Ecto neural progenitor cell (in vitro differentiated cells): ENCODE measurements around the gene NCAPD3.
A peak's percentile ranks its signal among the peaks of the same experiment; 100 is the strongest.
"Not testable (repeated sequence)": the region's sequence is repeated elsewhere in the genome, so short reads cannot be mapped to it uniquely, and the experiment has no call there.

Experiments
- DNase-seq: peaks from one replicate; pipeline ENCODE4 v3.0.0-alpha.2; 2018; ENCODE audit warnings: low spot score

Gene NCAPD3

GRCh38 chr11:134131628-134132244 is 92.0 kb downstream of the NCAPD3 start:
- DNase-seq, result no peak

GRCh38 chr11:134126217-134126822 is 97.4 kb downstream of the NCAPD3 start:
- DNase-seq, result no peak

GRCh38 chr11:134125507-134125906 is 98.3 kb downstream of the NCAPD3 start:
- no peak for DNase-seq

GRCh38 chr11:134124660-134125451 is 98.9 kb downstream of the NCAPD3 start:
- DNase-seq, result peak; percentile 85

GRCh38 chr11:134120921-134121526 is 102.7 kb downstream of the NCAPD3 start:
- no peak for DNase-seq

- DNase-seq, result no peak
Observed at GRCh38 chr11:134120143-134120850, 103.5 kb downstream of the NCAPD3 start.

- no peak for DNase-seq
Observed at GRCh38 chr11:134119094-134119493, 104.7 kb downstream of the NCAPD3 start.

- DNase-seq, result no peak
Observed at GRCh38 chr11:134118006-134118405, 105.8 kb downstream of the NCAPD3 start.

GRCh38 chr11:134116210-134116609 is 107.6 kb downstream of the NCAPD3 start:
- no peak for DNase-seq

- not testable (repeated sequence) for DNase-seq
Observed at GRCh38 chr11:134113787-134114186, 110.0 kb downstream of the NCAPD3 start.

- no peak for DNase-seq
Observed at GRCh38 chr11:134110252-134110815, 113.4 kb downstream of the NCAPD3 start.
